Glomerular visceral epithelial cell (primary cell): ENCODE data around the gene CTAGE4.
A peak's percentile ranks its signal among the peaks of the same experiment; 100 is the strongest.
"Not testable (repeated sequence)": the region's sequence is repeated elsewhere in the genome, so short reads cannot be mapped to it uniquely, and the experiment has no call there.

Source experiments
- DNase-seq: peaks from one replicate; pipeline ENCODE4 v3.0.0-alpha.2; 2016; ENCODE audit errors: extremely low spot score

Gene CTAGE4, protein sequence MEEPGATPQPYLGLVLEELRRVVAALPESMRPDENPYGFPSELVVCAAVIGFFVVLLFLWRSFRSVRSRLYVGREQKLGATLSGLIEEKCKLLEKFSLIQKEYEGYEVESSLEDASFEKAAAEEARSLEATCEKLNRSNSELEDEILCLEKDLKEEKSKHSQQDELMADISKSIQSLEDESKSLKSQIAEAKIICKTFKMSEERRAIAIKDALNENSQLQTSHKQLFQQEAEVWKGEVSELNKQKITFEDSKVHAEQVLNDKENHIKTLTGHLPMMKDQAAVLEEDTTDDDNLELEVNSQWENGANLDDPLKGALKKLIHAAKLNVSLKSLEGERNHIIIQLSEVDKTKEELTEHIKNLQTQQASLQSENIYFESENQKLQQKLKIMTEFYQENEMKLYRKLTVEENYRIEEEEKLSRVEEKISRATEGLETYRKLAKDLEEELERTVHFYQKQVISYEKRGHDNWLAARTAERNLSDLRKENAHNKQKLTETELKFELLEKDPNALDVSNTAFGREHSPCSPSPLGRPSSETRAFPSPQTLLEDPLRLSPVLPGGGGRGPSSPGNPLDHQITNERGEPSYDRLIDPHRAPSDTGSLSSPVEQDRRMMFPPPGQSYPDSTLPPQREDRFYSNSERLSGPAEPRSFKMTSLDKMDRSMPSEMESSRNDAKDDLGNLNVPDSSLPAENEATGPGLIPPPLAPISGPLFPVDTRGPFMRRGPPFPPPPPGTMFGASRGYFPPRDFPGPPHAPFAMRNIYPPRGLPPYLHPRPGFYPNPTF

DNA sequence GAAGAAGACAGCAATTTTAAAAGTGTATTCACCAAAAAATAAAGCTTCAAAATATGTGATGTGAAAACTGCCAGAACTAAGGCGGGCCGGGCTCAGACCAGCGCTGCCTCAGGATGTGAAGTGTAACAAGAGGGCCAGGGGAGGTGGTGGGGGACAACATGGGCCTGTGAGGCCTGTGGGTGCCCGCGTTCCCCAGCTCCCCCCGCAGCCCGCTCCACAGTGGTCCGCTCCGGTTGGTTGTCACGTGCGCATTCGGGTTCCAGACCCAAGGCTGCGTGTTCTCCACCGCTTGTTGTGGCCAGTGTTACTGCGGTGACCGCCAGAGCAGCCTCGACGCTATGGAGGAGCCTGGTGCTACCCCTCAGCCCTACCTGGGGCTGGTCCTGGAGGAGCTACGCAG, at the start of gene CTAGE4:
TSS of gene CTAGE4 (plus strand) at position 301 of the 400 bp plus-strand sequence. CDS start at position 339, 38 bp downstream.
- not testable (repeated sequence) for DNase-seq

- no peak for DNase-seq
Measured at GRCh38 chr7:144134116-144134515, 49.1 kb upstream of the CTAGE4 start.

DNA sequence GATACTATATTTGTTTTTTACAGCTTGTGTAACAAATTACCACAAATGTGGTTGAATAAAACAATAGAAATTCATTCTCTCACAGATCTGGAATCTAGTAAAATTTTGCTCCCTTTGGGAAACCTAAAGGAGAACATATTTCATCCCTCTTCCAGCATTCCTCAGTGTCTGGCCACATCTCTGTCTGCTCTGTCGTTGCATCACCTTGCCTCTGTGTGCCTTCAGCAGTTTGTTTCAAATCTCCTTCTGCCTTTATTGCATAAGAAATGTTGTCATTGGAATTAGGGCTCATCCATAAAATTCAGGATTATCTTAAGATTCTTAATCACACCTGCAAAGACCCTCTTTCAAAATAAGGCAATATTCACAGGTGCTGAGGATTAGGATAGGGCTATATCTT, 45.8 kb upstream of the CTAGE4 start:
- DNase-seq: no peak

DNA sequence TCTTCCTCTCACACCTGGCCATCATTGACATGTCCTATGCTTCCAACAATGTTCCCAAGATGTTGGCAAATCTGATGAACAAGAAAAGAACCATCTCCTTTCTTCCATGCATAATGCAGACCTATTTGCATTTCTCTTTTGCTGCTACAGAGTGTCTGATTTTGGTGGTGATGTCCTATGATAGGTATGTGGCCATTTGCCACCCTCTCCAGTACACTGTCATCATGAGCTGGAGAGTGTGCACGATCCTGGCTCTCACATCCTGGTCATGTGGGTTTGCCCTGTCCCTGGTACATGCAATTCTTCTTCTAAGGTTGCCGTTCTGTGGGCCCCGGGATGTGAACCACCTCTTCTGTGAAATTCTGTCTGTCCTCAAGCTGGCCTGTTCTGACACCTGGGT, 41.1 kb upstream of the CTAGE4 start:
- DNase-seq: no peak

DNA sequence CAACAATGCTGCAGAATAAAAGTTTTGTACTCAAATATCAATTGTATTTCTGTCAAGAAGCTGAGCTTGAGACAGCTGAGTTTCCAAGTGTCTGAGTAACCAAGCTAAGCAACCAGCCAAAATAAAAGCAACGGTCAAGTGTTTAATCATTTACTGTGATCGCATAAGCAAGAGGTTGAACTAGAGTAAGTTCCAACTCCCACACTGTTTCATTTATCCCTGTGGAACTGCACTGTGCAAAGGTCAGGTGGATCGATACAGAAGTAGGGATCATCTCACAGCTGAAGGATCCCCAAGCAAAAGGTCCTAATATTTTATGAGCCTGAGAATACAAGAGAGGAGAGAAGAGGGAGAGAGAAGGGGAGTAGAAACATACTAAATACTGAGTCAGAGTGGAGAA, 38.8 kb upstream of the CTAGE4 start:
- DNase-seq: no peak

DNA sequence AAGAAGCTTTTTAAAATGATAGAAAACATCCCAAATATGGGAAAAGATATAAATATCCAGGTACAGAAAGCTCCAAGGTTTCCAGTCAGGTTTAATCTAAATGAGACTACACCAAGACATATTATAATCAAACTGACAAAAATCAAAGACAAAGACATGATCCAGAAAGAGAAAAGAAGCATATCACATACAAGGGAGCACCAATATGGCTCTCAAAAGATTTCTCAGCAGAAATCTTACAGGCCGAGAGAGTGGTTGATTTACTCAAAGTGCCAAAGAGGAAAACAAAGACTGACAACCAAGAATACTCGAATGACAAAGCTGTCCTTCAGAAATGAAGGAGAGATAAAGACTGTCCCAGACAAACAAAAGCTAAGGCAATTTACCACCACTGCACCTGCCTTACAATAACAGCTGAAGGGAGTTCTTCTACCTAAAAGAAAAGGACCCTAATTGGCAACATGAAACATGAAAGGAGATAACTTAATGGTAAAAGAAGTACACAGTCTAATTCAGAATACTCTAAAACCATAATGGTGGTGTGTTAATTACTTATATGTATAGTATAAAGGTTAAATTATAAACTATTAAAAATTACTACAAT, 34.9 kb upstream of the CTAGE4 start:
- no peak for DNase-seq

DNA sequence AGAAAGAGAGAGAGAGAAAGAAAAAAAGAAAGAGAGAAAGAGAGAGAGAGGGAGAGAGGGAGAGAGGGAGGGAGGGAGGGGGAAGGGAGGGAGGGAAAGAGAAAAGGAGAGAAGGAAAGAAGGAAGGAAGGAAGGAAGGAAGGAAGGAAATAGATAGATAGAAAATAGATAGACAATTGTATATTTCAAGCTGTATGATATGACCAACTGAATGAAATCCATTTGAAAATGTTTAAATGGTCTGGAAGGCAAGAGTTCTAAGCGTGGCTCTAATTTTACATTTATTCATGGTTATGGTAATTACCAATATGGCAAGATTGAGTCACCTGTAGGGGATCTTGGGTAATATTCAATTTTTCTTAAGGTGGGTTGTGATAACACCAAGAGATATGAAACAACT, 24.4 kb upstream of the CTAGE4 start:
- no peak for DNase-seq

DNA sequence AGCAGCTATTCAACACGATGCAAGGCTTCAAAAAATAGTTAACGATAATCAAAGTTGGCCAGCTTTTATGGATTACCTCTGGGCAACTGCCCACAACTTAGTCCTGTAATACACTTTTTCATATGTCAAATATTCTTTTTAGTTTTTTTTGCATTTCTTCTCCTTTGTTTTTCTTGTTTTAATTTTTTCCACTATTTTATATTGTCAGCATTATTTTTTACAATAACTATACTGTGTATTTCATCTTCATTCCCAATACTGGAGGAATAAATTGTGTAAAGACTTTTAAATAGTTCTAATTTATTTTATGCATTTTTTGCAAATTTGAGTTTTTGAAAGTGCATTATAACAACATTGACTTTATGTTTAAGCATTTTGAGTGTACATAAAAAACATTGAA, 18.5 kb upstream of the CTAGE4 start:
- no peak for DNase-seq

DNA sequence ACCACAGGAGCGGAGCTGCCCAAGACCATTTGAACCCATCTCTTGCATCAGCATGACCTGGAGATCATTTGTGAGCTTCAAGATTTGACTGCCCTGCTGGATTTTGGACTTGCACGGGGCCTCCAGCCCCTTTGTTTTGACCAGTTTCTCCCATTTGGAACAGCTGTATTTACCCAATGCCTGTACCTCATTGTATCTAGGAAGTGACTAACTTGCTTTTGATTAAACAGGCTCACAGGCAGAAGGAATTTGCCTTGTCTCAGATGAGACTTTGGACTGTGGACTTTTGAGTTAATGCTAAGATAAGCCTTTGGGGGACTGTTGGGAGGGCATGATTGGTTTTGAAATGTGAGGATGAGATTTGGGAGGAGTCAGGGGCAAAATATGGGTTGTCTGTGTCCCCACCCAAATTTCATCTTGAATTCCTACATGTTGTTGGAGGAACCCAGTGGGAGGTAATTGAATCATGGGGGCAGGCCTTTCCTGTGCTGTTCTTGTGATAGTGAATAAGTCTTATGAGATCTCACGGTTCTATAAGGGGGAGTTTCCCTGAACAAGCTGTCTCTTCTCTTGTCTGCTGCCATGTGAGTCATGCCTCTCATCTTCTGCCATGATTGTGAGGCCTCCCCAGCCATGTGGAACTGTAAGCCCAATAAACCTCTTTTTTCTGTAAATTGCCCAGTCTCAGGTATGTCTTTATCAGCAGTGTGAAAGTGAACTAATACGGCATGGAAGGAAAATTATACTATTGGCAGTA, 11.5 kb upstream of the CTAGE4 start:
- DNase-seq: not testable (repeated sequence)

- DNase-seq: no peak
Measured at GRCh38 chr7:144174613-144175012, 8.7 kb upstream of the CTAGE4 start.

DNA sequence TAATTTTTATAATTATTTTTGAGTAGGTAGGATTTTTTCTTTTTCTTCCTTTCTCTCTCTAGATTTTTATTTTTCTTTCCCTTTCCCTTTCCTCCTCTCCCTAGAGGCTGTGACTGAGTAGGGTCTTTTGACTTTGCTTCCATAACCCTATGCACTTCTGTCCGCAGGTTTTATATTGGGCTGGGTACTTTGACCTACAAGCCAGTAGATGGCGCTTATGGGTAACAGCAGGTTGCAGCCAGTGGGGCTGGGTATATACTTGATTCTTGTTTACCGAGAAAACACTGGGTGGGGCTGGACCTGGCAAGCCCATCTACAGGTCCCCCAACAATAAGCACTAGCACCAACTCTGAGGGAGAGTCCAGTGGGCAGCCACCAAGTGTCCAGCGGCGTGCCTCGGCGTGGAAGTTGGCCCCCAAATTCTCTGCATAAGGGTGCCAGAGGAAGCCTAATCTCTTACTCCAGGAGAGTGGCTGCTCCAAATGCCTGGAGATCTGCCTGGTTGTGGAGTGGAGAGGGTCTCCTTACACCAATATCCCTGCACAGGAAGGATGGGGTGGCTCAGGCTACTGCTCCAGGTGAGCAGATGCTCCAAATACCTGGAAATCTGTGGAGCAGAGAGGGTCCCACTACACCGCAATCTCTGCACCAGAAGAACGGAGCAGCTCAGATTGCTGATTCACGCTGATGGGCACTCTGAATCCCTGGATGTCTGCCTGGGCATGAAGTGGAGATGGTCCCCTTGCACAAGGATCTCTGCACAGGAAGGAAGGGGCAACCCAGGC, 4.7 kb upstream of the CTAGE4 start:
- peak; percentile 12 for DNase-seq

GRCh38 chr7:144179165-144179479, 4.1 kb upstream of the CTAGE4 start:
- DNase-seq: not testable (repeated sequence)

DNA sequence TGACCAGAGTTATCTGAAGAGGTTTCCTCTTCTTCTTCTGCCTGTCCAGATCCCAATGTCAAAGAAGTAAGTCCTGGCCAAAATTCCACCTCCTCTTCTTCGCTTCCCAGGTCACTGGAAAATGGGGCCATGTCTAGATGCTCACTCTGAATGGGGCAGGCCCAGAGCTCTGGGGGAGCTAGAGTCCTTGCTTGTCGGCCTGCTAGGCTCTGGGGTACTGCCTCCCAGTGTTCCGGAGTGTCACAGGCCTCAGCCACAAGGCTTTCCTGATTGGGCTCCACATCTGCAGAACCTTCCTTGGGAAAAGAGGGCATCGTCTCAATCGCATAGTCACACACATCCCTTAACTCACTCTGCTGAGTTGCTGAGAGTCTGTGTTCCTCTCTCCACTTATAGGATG, 4.6 kb downstream of the CTAGE4 start:
- DNase-seq: not testable (repeated sequence)

GRCh38 chr7:144188578-144189171, 5.4 kb downstream of the CTAGE4 start:
- DNase-seq: not testable (repeated sequence)

DNA sequence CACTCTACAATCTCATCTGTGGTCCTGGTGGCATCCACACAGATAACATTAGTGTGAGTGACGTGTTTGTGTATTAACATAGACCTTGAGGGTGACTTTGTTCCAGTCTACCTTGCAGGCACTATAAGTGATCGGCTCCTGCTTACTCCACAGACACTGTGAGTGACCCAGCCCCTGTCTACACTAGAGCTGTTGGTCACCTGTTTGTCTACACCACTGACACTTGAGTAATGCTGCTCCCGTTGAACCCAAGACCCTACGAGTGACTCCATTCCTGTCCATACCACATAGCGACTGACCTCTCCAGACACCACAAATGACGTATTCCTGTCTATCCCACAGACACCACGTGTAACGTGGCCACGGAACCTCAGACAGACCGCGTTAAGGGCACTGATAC, 10.5 kb downstream of the CTAGE4 start:
- DNase-seq: not testable (repeated sequence)

DNA sequence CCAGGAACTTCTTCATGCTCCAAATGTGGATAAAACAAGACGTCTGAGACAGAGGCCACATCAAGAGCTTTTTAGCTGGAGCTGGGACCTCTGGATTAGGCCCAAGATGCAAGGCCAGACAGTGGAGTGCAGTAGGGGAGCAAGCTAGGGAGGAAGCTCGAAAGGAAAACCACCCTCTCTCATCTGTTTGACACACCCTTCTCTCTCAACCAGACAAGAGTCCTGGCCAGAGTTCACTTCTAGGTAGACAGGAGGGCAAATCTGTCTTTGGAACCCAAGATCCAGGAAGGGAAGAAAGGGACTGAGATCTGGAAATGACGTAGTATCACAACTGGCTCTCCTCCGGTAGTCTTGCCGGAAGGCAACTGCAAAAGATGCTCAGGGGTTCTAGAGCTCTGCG, 11.2 kb downstream of the CTAGE4 start:
- not testable (repeated sequence) for DNase-seq

DNA sequence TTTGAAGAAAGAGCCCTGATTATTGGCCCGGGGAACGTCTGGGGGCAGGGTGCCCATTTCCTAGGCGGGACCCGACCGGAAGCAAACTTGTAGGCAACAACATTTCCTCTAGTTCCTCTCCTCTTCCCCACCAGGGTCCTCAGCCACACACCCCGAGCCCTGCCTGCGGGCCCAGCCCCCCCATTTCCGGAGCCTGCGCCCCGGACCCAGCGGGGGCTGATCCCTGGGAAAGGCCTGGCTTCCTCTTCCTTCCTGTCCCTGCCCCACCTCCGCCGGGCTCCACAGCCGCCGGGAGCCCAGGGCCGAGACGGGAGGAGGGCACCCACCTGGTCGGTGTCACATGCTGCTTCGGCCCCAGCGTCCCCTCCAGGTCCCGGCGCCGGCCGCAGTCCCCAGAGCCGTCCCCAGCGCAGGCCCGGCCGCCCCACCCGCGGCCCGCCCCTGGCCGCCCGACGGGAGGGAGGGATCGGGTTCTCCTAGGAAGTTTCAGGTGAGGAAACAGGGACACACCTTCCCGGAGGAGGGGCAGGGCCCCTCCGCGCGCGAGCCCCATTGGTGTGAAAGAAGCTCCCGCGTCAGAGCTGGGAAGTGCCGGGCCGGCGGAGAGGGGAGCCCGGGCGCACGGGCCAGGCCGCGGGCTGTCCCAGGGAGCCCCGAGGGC, 12.1 kb downstream of the CTAGE4 start, which contains the start of gene ARHGEF35:
TSS of gene ARHGEF35 (minus strand) at position 622 of the 661 bp plus-strand sequence. CDS start 7,450 bp downstream, outside the sequence.
- not testable (repeated sequence) for DNase-seq

DNA sequence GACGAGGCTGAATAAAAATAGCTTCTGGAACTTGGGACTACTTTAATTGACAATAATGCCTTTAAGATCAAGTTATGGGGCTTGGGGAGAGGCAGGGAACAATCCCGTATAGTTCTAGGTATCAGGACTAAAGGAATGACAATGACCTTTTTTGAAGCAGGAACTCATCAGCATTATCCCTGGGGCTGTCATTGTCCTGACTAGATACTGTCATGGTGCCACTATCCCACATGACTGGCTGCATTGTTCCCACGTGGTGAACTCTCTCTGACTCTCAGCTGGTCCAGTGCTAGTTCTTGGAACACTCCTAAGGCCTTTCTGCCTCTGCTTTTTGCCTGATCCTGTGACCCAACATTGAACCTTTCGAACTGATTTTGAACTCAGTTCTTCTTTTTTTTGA, 15.7 kb downstream of the CTAGE4 start:
- DNase-seq: not testable (repeated sequence)

DNA sequence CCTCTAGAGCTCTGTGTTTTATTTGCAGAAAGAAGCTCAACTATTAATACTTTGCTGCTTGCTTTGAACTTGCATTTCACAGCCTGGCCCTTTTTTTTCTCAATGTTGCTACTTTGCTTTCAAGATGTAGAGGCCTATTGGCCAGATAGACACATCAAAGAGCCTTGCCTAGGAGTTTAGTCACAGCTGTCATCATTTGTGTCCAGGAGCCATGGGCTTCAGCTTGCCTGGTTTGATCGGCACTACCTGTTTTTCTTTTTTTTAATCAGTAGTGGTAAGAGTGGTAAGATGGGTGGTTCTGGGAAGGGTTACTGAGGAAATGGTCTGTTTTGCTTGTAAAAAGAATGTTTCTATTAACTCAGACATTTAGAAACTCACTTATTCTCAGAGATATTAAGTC, 18.7 kb downstream of the CTAGE4 start:
- not testable (repeated sequence) for DNase-seq

DNA sequence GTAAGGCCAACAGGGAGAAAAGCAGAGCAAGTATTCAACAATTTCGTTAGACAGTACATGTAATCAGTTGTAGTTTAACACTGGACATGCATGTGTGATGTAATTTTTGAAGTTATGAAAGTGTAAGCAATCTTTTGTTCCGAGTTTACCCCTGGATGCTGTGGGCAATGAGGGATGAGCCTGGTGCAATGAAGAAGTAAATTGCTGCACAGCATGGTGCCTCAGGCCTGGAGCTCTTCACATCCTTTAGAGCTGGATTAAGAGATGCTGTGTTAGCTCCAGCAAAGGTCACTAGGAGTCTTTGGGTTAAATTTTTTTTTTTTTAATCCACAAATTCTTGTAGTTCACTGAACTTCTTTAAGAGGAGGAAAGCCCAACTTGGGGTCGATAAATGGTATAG, 19.8 kb downstream of the CTAGE4 start:
- not testable (repeated sequence) for DNase-seq
